RWPE1 (cell line): Measurements from ENCODE around the gene S1PR1.
"Not testable (repeated sequence)": the region's sequence is repeated elsewhere in the genome, so short reads cannot be mapped to it uniquely, and the experiment has no call there.

Experiments used
- CTCF ChIA-PET: fragments of 350-600 bp; sonication (Branson Sonifier 250); formaldehyde crosslinking; extraction: SDS; loops from one replicate; lab custom pipeline; 2021; lab: Yijun Ruan, JAX
- POLR2A ChIA-PET: fragments of 400-600 bp; formaldehyde crosslinking; extraction: SDS; loops from one replicate; lab custom pipeline; 2020; ENCODE audit warnings: antibody characterized with exemption; ENCODE audit not compliant: low non-redundant PET; lab: Yijun Ruan, JAX
- DNase-seq: peaks from one replicate; pipeline ENCODE4 v3.0.0; 2012; ENCODE audit warnings: low spot score
- H3K27ac ChIP-seq: fragments of 450-650 bp; 2 replicates; pipeline ENCODE4 v1.5.1; 2017
- CTCF ChIP-seq: fragments of 450-650 bp; conservative IDR thresholded peaks from 2 replicates; pipeline ENCODE4 v1.5.1; 2017; ENCODE audit warnings: low read depth, mild to moderate bottlenecking

The S1PR1 gene

GRCh38 chr1:101205457-101205856 lies 31.4 kb upstream of the S1PR1 start:
- POLR2A ChIA-PET: no interaction called here
- DNase-seq: no peak
- CTCF ChIA-PET: interaction anchor here (0.7 kb wide), 1 partner anchor 31 kb away, joined by 4 read pairs; no protein-coding TSS in a partner anchor
- no peak for TF ChIP-seq CTCF
- no peak overlapping the region for H3K27ac ChIP-seq

- H3K27ac ChIP-seq, DNase-seq, POLR2A ChIA-PET: not testable (repeated sequence)
- CTCF ChIA-PET: interaction anchor here (0.7 kb wide), 1 partner anchor 30 kb away, joined by 4 read pairs; no protein-coding TSS in a partner anchor
These were observed 30.7 kb upstream of the S1PR1 start for GRCh38 chr1:101206139-101206538.

GRCh38 chr1:101207271-101207670 lies 29.5 kb upstream of the S1PR1 start:
- POLR2A ChIA-PET, DNase-seq, H3K27ac ChIP-seq, CTCF ChIA-PET: not testable (repeated sequence)

- H3K27ac ChIP-seq: no peak overlapping the region
- ChIA-PET POLR2A (no interaction called here), CTCF (no interaction called here)
- DNase-seq: no peak
- no peak for TF ChIP-seq CTCF
These were observed 28.9 kb upstream of the S1PR1 start for GRCh38 chr1:101207891-101208290.

- no peak for TF ChIP-seq CTCF
- no peak for DNase-seq
- H3K27ac ChIP-seq: no peak overlapping the region
- ChIA-PET POLR2A (no interaction called here), CTCF (no interaction called here)
These were observed 21.3 kb upstream of the S1PR1 start for GRCh38 chr1:101215363-101216011.

GRCh38 chr1:101216623-101217022 lies 20.2 kb upstream of the S1PR1 start:
- CTCF ChIA-PET: interaction anchor here (0.6 kb wide), 1 partner anchor 309 kb away, joined by 8 read pairs; no protein-coding TSS in a partner anchor
- POLR2A ChIA-PET: no interaction called here
- no peak overlapping the region for H3K27ac ChIP-seq
- no peak for TF ChIP-seq CTCF
- peak; percentile 29 for DNase-seq

- H3K27ac ChIP-seq: no peak overlapping the region
These were observed 19.7 kb upstream of the S1PR1 start for GRCh38 chr1:101217148-101217547.

GRCh38 chr1:101218968-101219367 lies 17.9 kb upstream of the S1PR1 start:
- POLR2A ChIA-PET, DNase-seq, H3K27ac ChIP-seq: not testable (repeated sequence)
- CTCF ChIA-PET: interaction anchor here (0.7 kb wide), 1 partner anchor 300 kb away, joined by 3 read pairs; no protein-coding TSS in a partner anchor

More at GRCh38 chr1:101217148-101217547, 19.7 kb upstream of the S1PR1 start:
- CTCF ChIA-PET: no interaction called here
- TF ChIP-seq CTCF: no peak
- DNase-seq: no peak
- POLR2A ChIA-PET: no interaction called here
